ENCODE results near the gene PCYT2.

DNA sequence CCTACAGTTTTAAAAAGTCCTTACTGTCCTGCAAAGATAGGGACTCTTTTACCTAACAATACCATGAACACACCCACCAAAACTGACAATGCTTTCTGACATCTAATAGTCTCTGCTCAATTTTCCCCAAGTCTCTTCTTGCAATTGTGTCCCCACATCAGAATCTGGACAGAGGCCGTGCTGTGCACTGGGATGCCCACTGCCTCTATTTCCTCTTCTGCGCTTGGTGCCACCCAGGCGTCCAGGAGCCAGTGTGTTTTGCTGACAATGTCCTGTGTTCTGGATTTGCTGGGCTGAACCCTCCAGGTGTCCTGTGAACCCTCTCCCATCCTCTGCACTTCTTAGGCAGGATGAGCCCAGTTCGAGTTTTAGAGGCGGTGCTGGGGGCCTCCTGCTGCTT, 33.6 kb downstream of the PCYT2 start:
- TF ChIP-seq, protein P1, sequence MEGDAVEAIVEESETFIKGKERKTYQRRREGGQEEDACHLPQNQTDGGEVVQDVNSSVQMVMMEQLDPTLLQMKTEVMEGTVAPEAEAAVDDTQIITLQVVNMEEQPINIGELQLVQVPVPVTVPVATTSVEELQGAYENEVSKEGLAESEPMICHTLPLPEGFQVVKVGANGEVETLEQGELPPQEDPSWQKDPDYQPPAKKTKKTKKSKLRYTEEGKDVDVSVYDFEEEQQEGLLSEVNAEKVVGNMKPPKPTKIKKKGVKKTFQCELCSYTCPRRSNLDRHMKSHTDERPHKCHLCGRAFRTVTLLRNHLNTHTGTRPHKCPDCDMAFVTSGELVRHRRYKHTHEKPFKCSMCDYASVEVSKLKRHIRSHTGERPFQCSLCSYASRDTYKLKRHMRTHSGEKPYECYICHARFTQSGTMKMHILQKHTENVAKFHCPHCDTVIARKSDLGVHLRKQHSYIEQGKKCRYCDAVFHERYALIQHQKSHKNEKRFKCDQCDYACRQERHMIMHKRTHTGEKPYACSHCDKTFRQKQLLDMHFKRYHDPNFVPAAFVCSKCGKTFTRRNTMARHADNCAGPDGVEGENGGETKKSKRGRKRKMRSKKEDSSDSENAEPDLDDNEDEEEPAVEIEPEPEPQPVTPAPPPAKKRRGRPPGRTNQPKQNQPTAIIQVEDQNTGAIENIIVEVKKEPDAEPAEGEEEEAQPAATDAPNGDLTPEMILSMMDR (conservative IDR thresholded peaks at IDR 0.05 in 1 of 2, IDR thresholded peaks at IDR 0.05 in 1 of 2; ENCODE audit: low read depth in 1 of 2, low read length in 2 of 2): no peak
- no peak for TF ChIP-seq EZH2 (IDR thresholded peaks at IDR 0.05; ENCODE audit: low read length, missing control alignments)
